ENCODE data around the gene DLG1.
"Not testable (repeated sequence)": the region's sequence is repeated elsewhere in the genome, so short reads cannot be mapped to it uniquely, and the experiment has no call there.

DLG1 gene

GRCh38 chr3:197204736-197205135 lies 93.7 kb downstream of the DLG1 start:
- no peak for DNase-seq

GRCh38 chr3:197203714-197204146 lies 94.7 kb downstream of the DLG1 start:
- DNase-seq = no peak

GRCh38 chr3:197202694-197203093 lies 95.7 kb downstream of the DLG1 start:
- DNase-seq = no peak

- no peak for DNase-seq
These were observed 96.5 kb downstream of the DLG1 start for GRCh38 chr3:197201791-197202452.

- not testable (repeated sequence) for DNase-seq
These were observed 97.6 kb downstream of the DLG1 start for GRCh38 chr3:197200856-197201255.

- no peak for DNase-seq
These were observed 101.1 kb downstream of the DLG1 start for GRCh38 chr3:197197334-197197733.

- DNase-seq = no peak
These were observed 102.2 kb downstream of the DLG1 start for GRCh38 chr3:197196192-197196591.

- no peak for DNase-seq
These were observed 103.1 kb downstream of the DLG1 start for GRCh38 chr3:197195326-197195725.

- not testable (repeated sequence) for DNase-seq
These were observed 104.7 kb downstream of the DLG1 start for GRCh38 chr3:197193759-197194158.

GRCh38 chr3:197191897-197192296 lies 106.5 kb downstream of the DLG1 start:
- DNase-seq = no peak

- no peak for DNase-seq
These were observed 108.8 kb downstream of the DLG1 start for GRCh38 chr3:197189623-197190022.

- DNase-seq = no peak
These were observed 109.4 kb downstream of the DLG1 start for GRCh38 chr3:197188963-197189362.

- DNase-seq = peak; percentile 83
These were observed 111.4 kb downstream of the DLG1 start for GRCh38 chr3:197186887-197187588.

- DNase-seq = no peak
These were observed 114.8 kb downstream of the DLG1 start for GRCh38 chr3:197183582-197183981.

GRCh38 chr3:197181741-197182140 lies 116.7 kb downstream of the DLG1 start:
- no peak for DNase-seq

- no peak for DNase-seq
These were observed 119.4 kb downstream of the DLG1 start for GRCh38 chr3:197178998-197179397.

- DNase-seq = no peak
These were observed 122.9 kb downstream of the DLG1 start for GRCh38 chr3:197175503-197175902.

- DNase-seq = no peak
These were observed 123.5 kb downstream of the DLG1 start for GRCh38 chr3:197174927-197175326.

GRCh38 chr3:197173620-197174019 lies 124.8 kb downstream of the DLG1 start:
- DNase-seq = no peak

- peak; percentile 21 for DNase-seq
These were observed 126.8 kb downstream of the DLG1 start for GRCh38 chr3:197171481-197172067.

GRCh38 chr3:197169028-197169427 lies 129.4 kb downstream of the DLG1 start:
- no peak for DNase-seq

GRCh38 chr3:197168606-197169005 lies 129.8 kb downstream of the DLG1 start:
- DNase-seq = no peak

GRCh38 chr3:197168063-197168462 lies 130.3 kb downstream of the DLG1 start:
- DNase-seq = no peak

- no peak for DNase-seq
These were observed 130.9 kb downstream of the DLG1 start for GRCh38 chr3:197167549-197167948.
